Endothelial cell of umbilical vein (primary cell): ENCODE results near the gene ATN1.

Experiments
- CTCF ChIP-seq, 2 donors: IDR thresholded peaks; 1 replicate in 1 of 2; 2 replicates in 1 of 2; pipeline ENCODE4 v1.5.1; 2011; ENCODE audit warnings: low read length in 2 of 2, mild to moderate bottlenecking in 2 of 2, moderate library complexity in 2 of 2, control low read depth in 1 of 2, inconsistent platforms in 1 of 2, low read depth in 1 of 2; ENCODE audit not compliant: insufficient read depth in 1 of 2; ENCODE audit errors: extremely low read depth in 1 of 2
- EZH2 ChIP-seq: IDR thresholded peaks from 2 replicates; pipeline ENCODE4 v1.6.1; 2012; ENCODE audit warnings: borderline replicate concordance, low read depth, mild to moderate bottlenecking, moderate library complexity, low read length, inconsistent platforms; ENCODE audit not compliant: severe bottlenecking
- FOS ChIP-seq: IDR thresholded peaks from 2 replicates; pipeline ENCODE4 v1.6.1; 2011; ENCODE audit warnings: mild to moderate bottlenecking, low read length, moderate library complexity, borderline replicate concordance; ENCODE audit not compliant: insufficient read depth
- GATA2 ChIP-seq: IDR thresholded peaks from 2 replicates; pipeline ENCODE4 v1.7.0; 2011; ENCODE audit warnings: low read depth, mild to moderate bottlenecking, moderate library complexity, mixed read lengths, low read length; ENCODE audit not compliant: insufficient read length, insufficient read depth
- JUN ChIP-seq: IDR thresholded peaks from 2 replicates; pipeline ENCODE4 v1.6.1; 2011; ENCODE audit warnings: borderline replicate concordance, low read depth; ENCODE audit not compliant: insufficient read length, insufficient read depth
- MAX ChIP-seq: IDR thresholded peaks from 2 replicates; pipeline ENCODE4 v1.6.1; 2011; ENCODE audit not compliant: insufficient read depth, insufficient read length
- POLR2A ChIP-seq: IDR thresholded peaks from 2 replicates; pipeline ENCODE4 v1.6.1; 2012; ENCODE audit warnings: low read depth, mild to moderate bottlenecking, control low read depth, low read length
- POLR2AphosphoS5 ChIP-seq: IDR thresholded peaks from 2 replicates; pipeline ENCODE4 v1.6.1; 2012; ENCODE audit warnings: low read depth, mild to moderate bottlenecking, control low read depth, low read length, moderate library complexity; ENCODE audit not compliant: insufficient read depth

- TF ChIP-seq POLR2A (no peak), CTCF (IDR thresholded peaks at IDR 0.05; ENCODE audit: extremely low read depth in 1 of 2, insufficient read depth in 1 of 2, low read depth in 1 of 2, low read length in 2 of 2) (no peak), POLR2AphosphoS5 (no peak), MAX (no peak), EZH2 (no peak), JUN (no peak), GATA2 (no peak), FOS (no peak)
Measured at GRCh38 chr12:6938353-6939190, 10.8 kb downstream of the ATN1 start.
